NCI-H146 treated with DMSO at 0.1 percent for 48 hours (cell line): ENCODE data around the gene FBXL4.
A peak's percentile ranks its signal among the peaks of the same experiment; 100 is the strongest.

Source experiments
- DNase-seq: peaks from one replicate; lab custom pipeline; 2025; ENCODE audit not compliant: unreplicated experiment; lab: John Stamatoyannopoulos, UW

Gene FBXL4

DNA sequence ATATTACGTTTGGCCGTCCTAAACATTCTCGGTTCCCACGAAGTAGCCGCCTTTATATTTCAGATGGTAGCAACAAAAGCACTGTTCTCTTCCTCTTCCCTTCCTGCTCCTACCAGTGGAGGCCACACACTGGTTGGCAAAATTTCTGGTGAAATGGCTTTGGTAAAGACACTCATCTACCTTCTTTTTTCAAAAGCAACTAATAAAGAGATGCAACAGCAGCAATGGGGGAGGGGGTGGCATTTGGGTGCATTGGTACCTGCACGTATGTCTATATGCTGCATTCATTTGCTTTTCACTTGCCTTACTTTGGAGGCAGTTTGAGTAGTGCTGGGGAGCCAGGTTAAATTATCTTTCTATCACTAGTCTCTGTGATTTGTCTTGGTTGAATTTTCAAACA lies 107.4 kb downstream of the FBXL4 start:
- no peak for DNase-seq

DNA sequence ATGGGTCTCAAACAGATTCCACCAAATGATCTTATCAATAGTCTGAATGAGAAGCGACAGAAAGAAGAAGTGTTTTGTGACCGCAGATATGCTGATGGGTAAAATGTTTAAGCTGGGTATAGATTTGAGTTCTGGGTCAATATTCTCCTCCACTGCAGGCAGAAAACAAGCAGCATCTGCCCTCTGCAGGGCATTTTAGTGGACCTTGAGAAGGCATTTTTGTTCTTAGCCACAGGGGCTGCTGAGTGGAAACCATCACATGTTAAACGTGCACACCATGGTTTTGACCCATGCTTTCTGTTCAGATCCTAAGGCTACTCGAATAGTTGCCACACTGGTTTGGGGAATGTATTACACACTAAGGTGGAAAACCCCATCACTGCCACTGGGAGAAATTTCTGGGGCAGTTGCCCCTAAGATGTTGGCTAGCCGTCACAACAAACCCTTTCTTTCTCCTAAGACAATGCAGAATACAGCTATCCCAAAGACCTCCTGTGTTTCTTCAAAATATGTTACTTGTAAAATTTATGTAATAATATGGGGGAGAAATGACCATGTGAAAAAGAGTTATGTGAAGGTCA lies 107.9 kb downstream of the FBXL4 start:
- peak; percentile 10 for DNase-seq

DNA sequence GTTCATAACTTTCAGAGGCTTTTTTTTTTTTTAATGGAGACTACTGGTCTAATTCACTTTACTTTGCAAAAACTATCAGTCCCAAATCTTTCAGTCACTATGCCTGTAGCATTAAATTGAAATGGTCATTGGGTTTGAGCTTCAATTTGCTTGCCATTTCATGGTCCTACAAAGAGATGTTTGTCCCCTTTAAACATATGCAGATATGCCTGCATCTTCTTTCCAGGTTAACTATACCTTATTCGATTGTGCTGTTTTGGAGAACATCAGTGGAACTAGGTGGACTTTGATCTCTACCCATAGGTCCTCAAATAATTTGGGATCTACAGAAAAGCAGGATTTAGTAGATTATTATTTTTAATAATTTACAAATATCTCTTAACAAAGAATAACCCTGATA lies 108.8 kb downstream of the FBXL4 start:
- no peak for DNase-seq

DNA sequence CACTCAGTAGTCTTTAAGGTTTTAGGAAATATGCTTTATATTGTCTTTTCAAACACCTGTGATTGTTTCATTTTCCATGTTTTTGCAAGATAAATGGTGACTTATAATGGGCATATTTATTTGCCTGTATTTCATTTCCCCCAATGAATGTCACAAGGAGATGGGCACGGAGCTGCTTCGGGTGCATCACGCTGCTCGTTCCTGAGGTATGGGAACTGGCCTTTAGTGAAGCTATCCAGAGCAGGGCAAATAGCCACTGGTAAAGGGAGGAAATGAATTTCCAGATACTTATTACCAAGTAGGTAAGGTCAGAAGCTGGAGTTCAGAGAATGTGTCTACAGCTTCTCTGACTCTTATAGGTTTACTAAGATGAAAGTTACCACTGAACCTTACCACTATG lies 109.7 kb downstream of the FBXL4 start:
- no peak for DNase-seq

DNA sequence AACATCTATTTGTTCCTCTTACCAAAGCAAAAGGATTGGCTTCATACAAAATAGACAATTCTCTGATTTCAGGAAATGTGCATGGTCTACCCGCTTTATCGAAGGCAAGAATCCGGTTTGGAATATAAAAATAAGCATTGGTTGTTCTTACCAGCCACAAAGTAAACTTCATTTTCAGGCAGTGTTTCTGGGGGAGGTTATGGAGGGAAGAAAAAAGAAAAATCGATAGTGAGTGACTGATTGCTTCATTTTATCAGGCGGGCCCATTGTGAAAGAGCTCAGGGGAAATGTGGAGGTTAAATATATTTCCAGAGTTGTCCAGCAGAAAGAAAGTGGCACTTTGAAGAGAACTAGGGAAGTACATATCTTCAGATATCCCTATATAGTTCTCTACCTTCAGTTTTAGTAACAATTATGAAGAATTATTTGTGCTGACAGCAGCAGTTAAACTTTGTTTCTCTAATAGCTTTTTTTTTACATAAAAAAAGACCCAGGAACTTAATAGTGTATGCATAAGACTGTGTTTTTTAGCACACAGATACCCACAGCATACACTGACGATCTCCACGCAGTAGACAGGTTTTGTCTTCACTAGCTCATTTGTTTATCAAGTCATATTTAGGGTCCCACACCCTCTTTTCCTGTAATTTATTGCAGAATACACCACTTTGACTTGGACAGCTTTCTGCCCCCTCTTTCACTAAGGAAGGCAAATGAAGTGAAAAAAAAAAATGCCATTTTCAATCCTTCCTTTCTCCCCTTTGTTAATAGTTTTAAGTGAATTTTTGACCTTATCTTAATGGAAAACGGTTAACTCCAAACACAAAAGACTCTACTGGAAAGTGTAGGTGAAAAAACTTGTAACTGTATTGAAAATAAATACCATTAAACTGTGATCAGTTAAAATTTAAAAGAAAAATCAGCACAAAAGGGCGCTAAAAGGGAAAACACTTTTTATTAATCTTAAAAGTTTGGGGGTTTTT lies 110.5 kb downstream of the FBXL4 start:
- peak; percentile 65 for DNase-seq

DNA sequence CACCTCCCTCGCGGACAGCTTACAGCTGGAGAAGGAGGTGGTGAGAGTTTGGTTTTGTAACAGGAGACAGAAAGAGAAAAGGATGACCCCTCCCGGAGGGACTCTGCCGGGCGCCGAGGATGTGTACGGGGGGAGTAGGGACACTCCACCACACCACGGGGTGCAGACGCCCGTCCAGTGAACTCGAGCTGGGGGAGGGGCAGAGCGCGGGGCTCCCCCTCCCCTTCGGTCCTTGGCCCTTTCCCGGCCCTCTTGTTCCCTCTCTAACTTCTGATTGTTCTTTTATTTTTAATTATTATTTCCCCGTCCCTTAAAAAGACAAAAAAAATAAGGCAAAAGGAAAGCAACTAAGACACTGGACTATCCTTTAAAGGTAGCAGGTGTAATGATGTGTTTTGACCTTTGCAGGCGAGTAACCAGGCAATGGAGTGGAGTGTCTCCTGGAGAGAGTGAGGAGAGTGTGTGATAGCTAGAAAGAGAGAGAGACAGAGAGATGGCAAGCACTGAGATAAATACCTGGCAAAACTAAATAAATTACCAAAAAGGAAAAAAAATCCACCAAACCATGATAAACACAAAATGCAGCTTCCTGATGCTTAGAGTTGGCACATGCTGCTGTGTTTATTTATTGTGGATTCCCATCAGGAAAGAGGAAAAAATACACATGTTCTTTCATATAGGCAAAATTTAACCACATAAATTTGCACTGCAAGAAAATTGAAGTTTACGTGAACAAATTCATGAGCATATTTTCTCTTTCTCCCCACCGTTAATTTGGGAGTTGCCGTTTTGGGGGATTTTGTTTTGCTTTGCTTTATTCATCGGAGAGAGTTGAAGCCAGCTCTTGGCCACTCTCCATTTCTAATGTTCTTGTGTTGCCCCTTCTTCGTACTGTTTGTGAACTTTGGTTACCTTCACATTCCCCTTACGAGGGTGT lies 111.5 kb downstream of the FBXL4 start:
- peak; percentile 65 for DNase-seq

DNA sequence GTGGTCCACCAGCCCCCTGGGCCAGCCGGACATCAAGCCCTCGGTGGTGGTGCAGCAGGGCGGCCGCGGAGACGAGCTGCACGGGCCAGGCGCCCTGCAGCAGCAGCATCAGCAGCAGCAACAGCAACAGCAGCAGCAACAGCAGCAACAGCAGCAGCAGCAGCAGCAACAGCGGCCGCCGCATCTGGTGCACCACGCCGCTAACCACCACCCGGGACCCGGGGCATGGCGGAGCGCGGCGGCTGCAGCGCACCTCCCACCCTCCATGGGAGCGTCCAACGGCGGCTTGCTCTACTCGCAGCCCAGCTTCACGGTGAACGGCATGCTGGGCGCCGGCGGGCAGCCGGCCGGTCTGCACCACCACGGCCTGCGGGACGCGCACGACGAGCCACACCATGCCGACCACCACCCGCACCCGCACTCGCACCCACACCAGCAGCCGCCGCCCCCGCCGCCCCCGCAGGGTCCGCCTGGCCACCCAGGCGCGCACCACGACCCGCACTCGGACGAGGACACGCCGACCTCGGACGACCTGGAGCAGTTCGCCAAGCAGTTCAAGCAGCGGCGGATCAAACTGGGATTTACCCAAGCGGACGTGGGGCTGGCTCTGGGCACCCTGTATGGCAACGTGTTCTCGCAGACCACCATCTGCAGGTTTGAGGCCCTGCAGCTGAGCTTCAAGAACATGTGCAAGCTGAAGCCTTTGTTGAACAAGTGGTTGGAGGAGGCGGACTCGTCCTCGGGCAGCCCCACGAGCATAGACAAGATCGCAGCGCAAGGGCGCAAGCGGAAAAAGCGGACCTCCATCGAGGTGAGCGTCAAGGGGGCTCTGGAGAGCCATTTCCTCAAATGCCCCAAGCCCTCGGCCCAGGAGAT lies 112.4 kb downstream of the FBXL4 start:
- no peak for DNase-seq

DNA sequence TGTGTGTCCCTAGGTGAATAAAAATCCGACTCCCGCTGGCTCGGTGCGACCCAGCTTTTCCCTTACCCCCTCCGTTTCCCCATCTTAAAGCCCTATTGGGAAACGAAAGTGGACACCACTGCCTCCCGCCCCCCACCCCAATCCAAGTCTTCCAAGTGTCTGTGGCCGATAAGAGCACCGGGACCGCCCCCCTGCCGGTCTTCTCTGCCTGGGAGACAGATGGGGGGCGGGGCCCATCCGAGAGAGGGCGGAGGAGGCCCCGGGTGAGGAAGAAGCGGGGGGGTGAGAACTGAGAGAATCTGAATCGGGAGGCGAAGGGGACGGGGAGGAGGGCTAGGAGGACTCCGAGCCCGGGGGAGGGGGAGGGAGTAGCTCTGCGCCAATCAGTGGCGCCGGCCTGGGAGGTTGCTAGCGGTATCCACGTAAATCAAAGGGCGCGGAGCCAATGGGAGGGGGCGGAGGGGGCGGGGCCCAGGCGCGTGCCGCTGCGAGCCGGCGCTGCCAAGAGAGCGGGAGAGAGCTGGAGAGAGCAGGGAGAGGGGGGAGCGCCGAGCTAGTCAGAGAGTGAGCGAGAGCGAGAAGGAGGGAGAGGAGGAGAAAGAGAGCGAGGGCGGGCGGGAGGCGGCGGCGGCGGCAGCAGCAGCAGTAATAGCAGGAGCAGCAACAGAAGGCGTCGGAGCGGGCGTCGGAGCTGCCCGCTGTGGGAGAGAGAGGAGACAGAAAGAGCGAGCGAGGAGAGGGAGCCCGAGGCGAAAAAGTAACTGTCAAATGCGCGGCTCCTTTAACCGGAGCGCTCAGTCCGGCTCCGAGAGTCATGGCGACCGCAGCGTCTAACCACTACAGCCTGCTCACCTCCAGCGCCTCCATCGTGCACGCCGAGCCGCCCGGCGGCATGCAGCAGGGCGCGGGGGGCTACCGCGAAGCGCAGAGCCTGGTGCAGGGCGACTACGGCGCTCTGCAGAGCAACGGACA lies 113.4 kb downstream of the FBXL4 start, which contains the start of gene POU3F2:
POU3F2 (plus strand) TSS at position 515 of the 972 bp plus-strand sequence; CDS start at position 815, 300 bp downstream.
- DNase-seq: peak; percentile 96

DNA sequence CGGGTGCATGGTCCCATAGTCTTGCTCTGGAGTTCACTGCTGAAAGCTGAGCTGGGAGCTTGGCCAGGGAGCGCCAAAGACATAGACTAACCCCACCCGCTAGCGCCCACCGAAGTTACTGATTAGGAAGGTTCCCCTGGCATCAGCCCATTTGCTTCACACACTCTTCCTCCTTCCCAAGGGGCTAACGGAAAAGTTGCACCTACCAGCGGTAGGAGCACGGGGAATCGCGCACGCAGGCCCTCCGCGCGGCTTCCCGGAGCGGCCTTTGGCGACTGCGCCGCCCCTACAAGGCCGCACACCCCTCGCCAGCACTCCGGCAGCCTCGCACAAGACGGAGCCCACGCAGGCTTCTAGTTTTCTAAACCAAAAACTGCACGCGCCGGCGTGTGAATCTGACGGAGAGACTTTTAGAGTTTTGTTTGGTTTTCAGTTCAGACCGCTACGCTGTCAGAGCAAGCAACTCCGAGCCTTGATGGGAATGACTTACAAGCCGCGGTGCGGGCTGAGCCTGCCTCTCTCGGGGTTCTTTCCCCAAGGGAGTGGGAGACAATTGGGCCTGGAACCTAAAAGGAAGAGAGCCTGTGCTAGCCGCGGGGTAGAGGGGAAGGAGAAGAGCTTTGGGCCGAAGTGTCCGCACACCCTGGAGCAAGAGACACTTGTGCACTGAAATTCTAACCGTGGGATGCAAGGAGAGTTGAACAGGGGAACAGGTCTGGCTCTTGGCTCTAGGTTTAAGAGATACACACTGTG lies 114.3 kb downstream of the FBXL4 start:
- DNase-seq: peak; percentile 26

DNA sequence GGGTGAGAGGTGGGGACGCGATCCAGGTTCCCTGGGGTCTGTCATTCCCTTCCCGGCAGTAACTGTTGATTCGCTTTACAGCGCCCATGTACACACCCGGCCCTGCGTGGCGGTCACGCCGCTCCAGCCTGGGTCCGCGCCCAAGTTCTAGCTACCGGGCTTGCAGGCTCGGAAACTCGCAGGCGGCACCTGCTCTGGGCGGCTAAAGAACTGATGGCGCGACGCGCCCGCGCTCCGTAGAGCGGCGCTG lies 114.8 kb downstream of the FBXL4 start:
- peak; percentile 72 for DNase-seq

DNA sequence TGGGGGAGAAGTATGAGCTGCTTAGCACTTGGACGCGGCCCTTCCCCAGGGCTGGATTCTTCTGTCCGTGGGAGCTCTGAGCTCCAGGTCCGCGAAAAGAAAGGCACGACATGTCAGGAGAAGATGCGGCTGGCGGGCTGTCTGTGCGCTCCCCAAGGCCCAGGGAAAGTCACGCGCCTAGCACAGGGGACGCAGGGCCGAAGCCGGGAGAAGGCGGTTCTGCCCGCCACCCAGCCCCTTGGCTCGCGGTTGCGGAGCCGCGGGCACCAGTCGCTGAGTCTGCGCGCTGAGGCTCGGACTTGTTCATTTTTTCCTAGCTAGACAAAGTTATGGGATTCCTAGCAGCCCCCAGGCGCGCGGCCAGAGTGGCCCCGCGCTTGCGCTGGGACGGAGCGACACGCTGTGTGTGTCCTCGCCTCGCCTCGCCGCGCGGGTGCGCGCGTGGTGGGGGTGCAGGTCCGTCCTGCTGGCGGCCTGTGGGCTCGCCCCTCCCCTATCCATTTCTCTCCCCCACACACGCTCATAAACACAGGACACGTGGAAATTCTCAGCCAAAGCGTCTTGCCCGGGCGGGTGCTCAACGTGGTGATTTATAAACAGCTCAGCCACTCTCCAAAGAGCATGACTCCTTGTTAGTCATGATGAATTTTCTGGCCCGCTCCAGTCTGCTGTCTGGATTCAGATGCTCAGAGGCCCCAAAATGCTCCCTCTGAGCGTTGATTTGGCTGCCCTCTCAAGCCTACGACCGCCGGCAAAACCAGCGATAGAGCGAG lies 115.3 kb downstream of the FBXL4 start:
- DNase-seq: peak; percentile 43

DNA sequence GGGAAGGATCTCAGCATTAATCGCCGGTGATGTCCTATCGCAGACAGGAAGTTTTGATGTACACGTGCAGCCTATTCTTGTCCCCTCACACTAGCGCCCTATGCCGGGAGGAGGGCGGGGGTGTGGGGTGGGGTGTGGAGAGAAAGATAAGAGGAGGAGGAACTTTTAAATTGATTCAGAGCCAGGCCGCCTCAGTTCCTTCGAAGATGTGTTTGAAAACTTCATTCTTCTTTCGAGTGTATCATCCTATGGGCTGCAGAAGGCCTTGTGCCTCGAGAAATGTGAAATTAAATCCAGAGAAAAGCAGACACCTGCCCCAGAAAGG lies 115.8 kb downstream of the FBXL4 start:
- DNase-seq: no peak

DNA sequence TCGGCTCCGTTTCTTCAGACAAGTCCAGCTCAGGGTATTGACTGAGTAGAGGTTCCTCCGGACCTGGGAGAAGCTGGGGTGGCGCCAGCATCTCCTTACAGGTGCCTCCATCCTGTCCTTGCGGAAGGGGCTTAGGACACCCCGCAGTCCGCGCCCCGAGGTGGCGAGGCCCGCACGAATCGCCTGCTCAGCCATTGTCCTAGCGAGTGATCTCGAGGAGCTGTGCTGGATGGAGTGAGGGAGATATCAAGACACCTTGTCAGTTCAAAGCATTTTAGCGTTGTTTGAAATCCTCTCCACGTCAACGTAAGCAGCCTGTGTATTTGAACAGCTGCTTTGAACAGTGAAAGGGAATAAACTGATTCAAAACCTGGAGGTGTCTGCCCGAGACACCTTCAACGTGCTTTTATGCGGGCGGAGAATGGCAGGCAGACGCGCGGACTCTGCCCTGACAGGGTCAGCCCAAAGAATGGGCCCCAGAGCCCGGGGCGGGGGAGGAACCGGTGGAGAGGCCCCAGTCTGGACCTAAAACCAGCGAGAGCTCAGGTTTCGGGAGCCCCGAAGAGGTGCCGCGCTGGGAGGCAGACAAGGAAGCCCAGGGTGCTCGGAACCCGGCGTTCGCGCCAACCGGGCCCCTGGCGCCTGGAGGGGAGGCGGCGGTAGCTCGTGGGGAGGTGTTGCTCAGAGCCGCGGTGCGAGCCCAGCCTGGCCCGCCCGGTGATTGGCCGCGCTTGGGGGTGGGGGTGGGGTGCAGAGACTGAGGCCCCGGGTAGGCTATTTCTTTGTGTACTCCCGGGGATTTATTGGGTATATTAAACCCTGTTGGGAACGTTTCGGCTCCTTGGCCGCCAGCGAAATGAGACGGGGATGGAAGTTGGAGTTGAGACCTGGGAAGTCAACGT lies 116.4 kb downstream of the FBXL4 start:
- DNase-seq: no peak

DNA sequence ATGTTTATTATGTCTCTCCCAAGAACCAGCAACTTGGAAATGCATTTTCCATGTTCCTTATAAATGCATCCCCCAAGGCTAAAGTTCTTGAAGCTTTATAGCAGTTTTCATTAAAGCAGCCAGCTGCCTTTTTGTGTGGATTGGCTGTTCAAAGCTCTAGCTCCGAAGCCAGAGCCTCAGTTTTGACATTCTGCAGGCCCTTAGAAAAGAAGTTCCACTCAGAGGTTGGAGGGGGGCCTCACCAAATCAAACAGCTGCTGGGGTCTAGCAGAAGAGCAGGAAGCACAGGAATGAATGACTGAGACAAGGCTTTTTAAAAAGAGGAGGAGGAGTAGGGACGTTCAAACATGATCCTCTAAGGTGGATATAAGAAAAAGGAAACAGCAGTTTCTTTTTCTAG lies 117.6 kb downstream of the FBXL4 start:
- DNase-seq: no peak

DNA sequence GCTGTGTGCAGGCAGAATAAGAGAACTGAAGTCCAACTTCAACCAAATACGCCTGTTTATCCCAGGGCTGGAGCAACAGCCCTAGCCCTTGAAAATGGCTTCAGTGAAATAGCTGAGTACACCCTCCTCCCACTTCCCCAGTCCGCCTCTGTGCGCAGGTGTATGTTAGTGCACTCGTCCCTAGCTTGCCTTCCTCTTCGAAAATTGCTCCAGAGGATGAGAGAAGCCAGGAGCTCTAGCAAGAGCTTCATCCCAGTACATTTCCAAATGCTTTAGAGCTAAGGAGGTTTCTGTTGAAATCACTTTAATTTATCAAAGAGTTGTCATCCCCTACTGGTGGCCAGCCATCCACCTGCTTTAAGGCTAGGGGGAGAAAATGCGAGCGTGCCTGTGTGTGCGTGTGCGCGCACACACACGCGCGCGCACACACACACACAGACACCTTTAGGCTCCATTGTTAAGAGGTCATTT lies 118.8 kb downstream of the FBXL4 start:
- peak; percentile 74 for DNase-seq

DNA sequence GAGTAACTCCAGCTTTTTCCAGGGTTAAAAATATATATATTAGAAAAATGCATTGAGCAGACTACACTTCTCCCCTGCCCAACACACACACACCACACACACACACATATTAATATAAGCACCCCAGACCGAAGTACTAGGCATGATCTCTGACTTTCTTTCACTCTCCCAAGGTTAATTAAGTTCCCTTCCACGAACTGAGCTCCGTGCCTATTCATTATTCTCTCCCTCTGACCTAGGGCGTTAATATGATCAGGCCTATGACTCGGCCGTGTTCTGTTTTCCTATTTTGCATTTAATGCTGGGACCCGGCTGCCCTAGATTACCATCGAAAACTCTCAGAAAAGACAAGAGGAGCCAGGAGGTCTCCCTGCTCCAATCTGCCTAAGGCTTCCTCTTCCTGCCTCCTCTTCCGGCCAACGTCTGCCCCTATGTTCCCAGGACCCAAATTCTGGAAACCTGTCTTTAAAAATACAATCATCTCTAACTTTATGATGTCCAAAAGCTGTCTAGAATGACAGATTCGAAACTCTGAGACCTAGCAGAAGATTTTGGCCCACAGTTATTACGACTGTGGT lies 119.4 kb downstream of the FBXL4 start:
- peak; percentile 63 for DNase-seq
